ENCODE data around the gene TUBGCP3. TPM values are rescaled to one million over a fixed set of nuclear protein-coding genes. Genes with fewer than 3 reads are reported as not detected.

TUBGCP3 gene
- total and polyA plus RNA-seq, 9 donors, result 19.4 to 58.0 (median 29.5) TPM

DNA sequence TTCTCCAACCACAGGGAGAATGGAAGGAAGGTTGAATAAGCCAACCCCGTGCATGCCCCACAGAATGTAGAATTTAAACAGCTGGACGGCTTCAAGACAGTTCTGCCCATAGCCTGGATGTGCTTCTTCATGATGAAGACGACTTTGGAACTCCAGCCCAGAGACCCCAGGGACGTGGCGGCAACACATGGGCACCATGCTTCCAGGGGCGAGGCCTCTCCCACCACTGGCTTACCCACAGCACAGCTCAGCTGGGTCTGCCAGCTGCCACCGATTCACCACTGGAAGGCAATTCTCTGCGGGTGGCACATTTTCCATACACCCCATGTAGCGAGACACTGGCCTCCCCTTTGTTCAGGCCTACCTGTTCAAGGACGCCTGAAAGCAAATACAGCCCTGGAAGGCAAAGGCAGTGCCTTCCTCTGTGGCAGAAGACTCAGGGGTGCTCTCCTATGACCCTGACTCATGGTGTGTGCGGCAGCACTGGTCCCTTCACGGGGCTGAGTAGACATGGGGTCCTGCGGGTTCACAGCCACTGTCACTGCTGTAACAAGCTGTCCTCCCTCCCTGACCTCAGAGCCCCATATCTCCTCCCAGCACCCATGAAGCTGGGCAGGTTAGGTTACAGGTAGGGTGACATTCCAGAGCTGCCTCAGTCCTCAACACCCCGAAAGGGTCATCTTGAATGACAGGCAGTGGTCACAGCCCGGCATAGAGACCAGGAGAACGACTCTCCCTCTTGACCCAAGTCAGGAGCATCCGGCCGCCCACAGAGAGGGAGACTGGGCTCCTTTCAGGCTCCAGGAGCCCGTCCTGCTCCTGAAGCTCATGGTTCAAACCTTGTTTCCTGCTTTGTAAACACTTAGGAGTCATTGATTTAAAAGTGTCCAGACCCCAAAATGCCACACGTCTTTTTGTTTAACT, 139.1 kb downstream of the TUBGCP3 start:
- Histone ChIP-seq H3K27me3 (no peaks in the 10 kb centered on the region), H3K36me3 (no peaks in the 10 kb centered on the region), H3K9me3 (no peaks in the 10 kb centered on the region), H3K27ac (no peak overlapping the region), H3K4me1 (ENCODE audit: insufficient read depth) (no peaks in the 10 kb centered on the region), H3K4me3 (no peak overlapping the region)
- WGBS, 3 donors, result 75 to 78% (median 75%) methylated on average over 20 of the region's 20 CpGs
- intact Hi-C loops (cut with DNase I), result loop anchor here in 3 of 4 donors (10.0 kb wide), 1 partner anchor 974 kb away; no protein-coding TSS in a partner anchor
- no peak for TF ChIP-seq EP300 (IDR thresholded peaks at IDR 0.05)
- no peak for TF ChIP-seq POLR2A (IDR thresholded peaks at IDR 0.05)
- TF ChIP-seq, protein P1, sequence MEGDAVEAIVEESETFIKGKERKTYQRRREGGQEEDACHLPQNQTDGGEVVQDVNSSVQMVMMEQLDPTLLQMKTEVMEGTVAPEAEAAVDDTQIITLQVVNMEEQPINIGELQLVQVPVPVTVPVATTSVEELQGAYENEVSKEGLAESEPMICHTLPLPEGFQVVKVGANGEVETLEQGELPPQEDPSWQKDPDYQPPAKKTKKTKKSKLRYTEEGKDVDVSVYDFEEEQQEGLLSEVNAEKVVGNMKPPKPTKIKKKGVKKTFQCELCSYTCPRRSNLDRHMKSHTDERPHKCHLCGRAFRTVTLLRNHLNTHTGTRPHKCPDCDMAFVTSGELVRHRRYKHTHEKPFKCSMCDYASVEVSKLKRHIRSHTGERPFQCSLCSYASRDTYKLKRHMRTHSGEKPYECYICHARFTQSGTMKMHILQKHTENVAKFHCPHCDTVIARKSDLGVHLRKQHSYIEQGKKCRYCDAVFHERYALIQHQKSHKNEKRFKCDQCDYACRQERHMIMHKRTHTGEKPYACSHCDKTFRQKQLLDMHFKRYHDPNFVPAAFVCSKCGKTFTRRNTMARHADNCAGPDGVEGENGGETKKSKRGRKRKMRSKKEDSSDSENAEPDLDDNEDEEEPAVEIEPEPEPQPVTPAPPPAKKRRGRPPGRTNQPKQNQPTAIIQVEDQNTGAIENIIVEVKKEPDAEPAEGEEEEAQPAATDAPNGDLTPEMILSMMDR (IDR thresholded peaks at IDR 0.05), result no peak
- no peak for DNase-seq

DNA sequence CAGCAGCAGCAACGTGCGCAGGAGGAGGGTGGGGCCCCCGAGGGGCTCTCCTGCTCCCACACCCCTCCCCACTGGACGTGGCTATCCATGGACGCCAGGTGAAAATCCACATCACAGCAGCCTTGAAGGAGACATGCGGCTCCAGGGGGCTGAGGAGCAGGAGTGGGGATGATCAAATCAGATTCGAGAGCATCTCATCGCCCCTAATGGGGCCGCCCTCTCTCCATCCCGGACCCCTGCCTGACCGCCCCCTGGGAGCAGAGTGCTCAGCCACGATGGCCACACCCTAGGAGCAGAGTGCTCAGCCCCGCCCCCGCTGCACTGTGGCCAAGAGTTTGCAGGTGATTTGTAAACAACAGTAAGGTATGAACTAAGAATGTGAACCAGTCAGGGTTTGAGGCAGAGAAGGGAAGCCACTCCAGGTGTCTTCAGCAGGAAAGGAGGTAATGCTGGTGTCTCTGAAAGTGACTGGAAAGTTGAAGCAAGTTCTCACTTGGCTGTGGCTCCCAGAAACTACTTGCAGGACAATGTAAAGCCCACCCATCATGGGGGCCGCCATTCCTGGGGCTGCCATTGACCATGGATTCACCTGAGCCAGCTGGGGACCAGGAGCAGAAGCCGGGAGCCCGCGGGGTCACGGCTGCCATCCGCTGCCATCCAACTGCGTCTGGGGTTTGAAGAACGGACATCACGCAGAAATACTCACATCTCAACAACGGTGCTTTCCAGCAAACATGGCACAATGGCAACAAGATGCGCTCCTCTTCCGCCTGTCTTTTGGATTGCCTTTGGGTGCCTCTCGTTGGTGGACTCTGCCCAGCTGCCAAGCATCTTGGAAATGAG, 140.0 kb downstream of the TUBGCP3 start:
- Histone ChIP-seq H3K36me3 (no peaks in the 10 kb centered on the region), H3K9me3 (no peaks in the 10 kb centered on the region), H3K4me1 (ENCODE audit: insufficient read depth) (no peaks in the 10 kb centered on the region), H3K27ac (no peak overlapping the region), H3K4me3 (no peak overlapping the region), H3K27me3 (no peaks in the 10 kb centered on the region)
- intact Hi-C loops (cut with DNase I), result loop anchor here in 3 of 4 donors (10.0 kb wide), 1 partner anchor 973 kb away; no protein-coding TSS in a partner anchor
- TF ChIP-seq, protein P1 (IDR thresholded peaks at IDR 0.05), result no peak
- TF ChIP-seq POLR2A (IDR thresholded peaks at IDR 0.05) (no peak), EP300 (IDR thresholded peaks at IDR 0.05) (no peak)
- DNase-seq, result no peak
- WGBS, 3 donors, result 80 to 89% (median 82%) methylated on average over 24 to 27 of the region's 27 CpGs

DNA sequence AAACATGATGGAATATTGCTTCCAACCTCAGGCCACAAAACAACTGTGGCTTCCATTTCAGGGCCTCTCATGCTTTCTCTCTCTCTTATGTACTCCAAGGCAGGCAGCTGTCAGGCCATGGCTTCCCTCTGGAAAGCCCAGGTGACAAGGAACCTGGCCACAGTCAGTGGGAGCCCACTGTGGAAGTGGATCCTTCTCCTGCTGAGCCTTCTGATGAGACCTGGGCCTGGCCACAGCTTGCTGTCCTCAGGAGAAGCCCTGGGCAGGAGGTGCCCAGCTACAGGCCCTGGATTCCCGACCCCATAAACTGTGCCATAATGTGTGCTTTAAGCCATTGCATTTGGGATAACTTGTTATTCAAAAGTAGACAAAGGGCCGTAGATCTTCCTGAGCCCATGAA, 140.6 kb downstream of the TUBGCP3 start:
- no peak overlapping the region for H3K4me3 ChIP-seq
- TF ChIP-seq POLR2A (IDR thresholded peaks at IDR 0.05) (no peak), EP300 (IDR thresholded peaks at IDR 0.05) (no peak)
- TF ChIP-seq, protein P1 (IDR thresholded peaks at IDR 0.05), result no peak
- no peaks in the 10 kb centered on the region for H3K36me3 ChIP-seq
- 76 to 93% (median 82%) methylated on average over 2 of the region's 2 CpGs for WGBS, 3 donors
- no peak for DNase-seq
- H3K9me3 ChIP-seq, result no peaks in the 10 kb centered on the region
- H3K4me1 ChIP-seq (ENCODE audit: insufficient read depth), result no peaks in the 10 kb centered on the region
- no peak overlapping the region for H3K27ac ChIP-seq
- intact Hi-C loops (cut with DNase I), result loop anchor here in 3 of 4 donors (10.0 kb wide), 1 partner anchor 973 kb away; no protein-coding TSS in a partner anchor
- no peaks in the 10 kb centered on the region for H3K27me3 ChIP-seq

DNA sequence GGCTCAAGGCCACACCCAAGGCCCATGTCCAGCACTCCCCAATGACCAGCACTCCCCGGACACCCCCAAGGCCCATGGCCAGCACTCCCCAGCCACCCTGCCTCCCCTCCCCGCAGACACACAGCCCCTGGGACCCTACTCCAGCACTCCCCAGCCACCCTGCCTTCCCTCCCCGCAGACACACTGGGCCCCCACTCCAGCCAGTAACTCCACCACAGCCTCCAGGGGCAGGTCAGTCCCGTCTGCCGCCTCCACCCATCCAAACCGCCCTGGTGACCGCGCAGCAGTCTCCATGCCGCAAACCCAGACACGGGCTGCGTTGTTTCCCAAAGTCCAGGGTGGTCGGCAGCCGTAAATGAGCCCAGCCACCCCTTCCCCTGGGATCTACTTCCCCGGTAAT, 141.1 kb downstream of the TUBGCP3 start:
- no peak for DNase-seq
- H3K4me3 ChIP-seq, result no peak overlapping the region
- no peaks in the 10 kb centered on the region for H3K9me3 ChIP-seq
- TF ChIP-seq POLR2A (IDR thresholded peaks at IDR 0.05), result no peak
- H3K4me1 ChIP-seq (ENCODE audit: insufficient read depth), result no peaks in the 10 kb centered on the region
- H3K27me3 ChIP-seq, result no peaks in the 10 kb centered on the region
- intact Hi-C loops (cut with DNase I), result loop anchor here in 3 of 4 donors (10.0 kb wide), 1 partner anchor 972 kb away; no protein-coding TSS in a partner anchor
- H3K27ac ChIP-seq, result no peak overlapping the region
- no peaks in the 10 kb centered on the region for H3K36me3 ChIP-seq
- WGBS, 3 donors, result 79 to 88% (median 80%) methylated on average over 14 of the region's 14 CpGs
